Suppressor macrophage treated with lipopolysaccharide for 4 hours (primary cell): Measurements from ENCODE around the gene PDE4C.
A peak's percentile ranks its signal among the peaks of the same experiment; 100 is the strongest.

Source experiments
- DNase-seq: peaks from one replicate; pipeline ENCODE4 v3.0.0-alpha.2; 2020

PDE4C gene

GRCh38 chr19:18254546-18255503 lies 28.6 kb upstream of the PDE4C start:
- DNase-seq, result no peak

DNA sequence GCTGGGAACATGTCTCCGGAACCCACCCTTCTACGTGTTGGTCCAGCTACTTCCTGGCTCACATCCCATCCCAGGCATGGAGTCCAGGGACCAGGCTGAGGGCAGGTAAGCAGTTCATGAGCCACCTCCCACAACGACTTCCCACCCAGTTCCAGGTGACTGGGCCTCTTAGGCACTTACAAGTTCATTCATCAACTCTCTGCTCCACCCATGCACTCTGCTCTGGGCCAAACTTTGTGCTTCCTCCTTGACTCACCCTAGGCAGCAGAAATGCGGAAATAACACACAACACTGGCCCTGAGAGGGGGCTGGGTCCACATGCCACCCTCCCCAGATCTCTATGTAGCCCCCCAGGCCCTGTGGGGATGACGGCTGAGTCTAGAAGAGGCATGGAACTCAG lies 27.5 kb upstream of the PDE4C start:
- DNase-seq, result no peak

DNA sequence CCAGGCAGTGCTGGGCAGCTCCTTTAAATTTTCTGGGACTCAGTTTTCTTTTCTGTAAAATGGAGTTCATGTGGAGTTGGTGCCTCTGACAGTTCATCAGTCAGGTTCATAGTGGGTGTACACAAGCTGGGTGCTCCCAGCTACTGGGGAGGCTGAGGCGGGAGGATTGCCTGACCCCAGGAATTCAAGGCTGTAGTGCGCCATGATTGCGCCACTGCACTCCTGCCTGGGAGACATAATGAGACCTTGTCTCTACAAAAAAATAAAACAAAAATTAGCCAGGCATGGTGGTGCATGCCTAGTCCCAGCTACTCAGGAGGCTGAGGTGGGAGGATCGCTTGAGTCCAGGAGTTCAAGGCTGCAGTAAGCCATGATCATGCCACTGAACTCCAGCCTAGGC lies 26.9 kb upstream of the PDE4C start:
- DNase-seq, result no peak

- no peak for DNase-seq
Observed at GRCh38 chr19:18252370-18252717, 26.1 kb upstream of the PDE4C start.

- DNase-seq, result peak; percentile 84
Observed at GRCh38 chr19:18251587-18252369, 25.5 kb upstream of the PDE4C start.

DNA sequence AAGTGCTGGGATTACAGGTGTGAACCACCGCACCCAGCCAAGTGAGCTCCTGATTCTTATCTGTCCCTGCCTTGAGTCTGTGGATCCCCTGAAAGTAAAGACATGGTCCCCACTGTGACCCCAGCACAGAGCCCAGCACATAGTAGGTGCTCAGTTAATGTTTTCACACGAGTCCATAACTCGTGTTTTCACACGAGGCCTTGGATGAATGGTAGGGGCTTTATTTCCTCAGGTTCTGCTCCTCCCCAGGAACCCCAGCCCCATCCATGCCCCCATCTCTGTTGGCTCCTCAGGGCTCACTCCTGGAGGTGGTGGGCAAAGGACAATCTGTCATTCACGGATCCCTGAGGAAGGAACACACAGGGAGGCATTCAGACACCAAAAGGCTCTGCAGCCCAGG lies 23.6 kb upstream of the PDE4C start:
- DNase-seq, result no peak

GRCh38 chr19:18245297-18245696 lies 19.1 kb upstream of the PDE4C start:
- no peak for DNase-seq

DNA sequence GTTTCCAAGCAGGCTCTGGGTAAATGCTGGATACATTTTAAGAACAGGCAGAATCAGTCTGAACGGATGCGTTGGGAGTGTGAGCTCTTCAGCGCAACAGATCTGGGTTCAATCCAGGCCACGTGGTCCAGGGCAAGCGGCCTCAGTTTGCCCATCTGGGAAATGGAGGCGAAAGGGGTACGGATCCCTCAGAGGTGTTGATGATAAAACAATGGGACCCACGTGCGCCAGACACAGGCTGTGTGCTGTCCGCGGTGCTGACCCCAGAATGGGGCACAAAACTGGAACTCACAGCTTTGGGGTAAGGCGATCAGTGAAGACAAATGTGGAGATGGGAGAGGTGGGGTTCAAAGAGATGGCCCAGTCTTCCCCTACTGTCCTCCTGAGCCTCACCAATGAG lies 13.1 kb upstream of the PDE4C start:
- DNase-seq, result no peak

DNA sequence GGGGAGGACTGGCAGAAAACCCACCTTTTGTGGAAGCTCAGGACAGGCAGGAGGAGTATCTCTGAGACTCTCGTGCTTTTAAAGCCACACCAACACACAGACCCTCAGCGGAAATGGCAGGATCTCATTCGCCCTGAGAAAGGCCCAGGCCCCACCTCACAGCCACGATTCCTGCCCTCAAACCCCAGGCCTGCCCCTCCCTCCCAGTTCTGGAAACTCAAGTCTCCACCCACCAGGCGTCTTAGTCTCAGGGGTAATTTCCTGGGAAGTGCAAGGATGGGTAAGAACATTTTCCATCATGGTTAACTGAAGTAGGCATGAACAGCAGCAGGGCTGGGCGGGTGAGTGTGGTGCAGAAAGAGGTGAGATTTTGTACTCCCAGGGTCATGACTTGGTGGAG lies 8.0 kb upstream of the PDE4C start:
- no peak for DNase-seq

- peak; percentile 42 for DNase-seq
Observed at GRCh38 chr19:18233224-18233825, 7.1 kb upstream of the PDE4C start.

- no peak for DNase-seq
Observed at GRCh38 chr19:18232540-18233223, 6.4 kb upstream of the PDE4C start.

DNA sequence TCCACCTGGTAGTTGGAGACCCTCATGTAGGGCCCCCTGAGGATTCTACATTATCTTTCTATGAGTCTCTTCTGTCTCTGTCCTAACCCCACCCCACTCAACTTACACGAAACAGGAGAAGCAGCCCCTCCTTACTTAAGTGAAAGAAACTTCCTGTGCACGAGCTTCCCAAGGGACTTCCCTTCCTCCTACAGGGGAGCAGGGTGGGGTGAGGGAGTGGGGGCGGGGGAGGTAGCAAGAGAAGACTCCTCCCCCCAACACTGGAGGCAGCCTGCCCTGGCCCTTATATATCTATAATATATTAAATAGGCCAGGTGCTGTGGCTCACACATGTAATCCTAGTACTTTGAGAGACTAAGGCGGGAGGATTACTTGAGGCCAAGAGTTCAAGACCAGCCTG lies 5.5 kb upstream of the PDE4C start:
- peak; percentile 31 for DNase-seq

- peak; percentile 62 for DNase-seq
Observed at GRCh38 chr19:18230941-18231734, 4.9 kb upstream of the PDE4C start.

GRCh38 chr19:18229915-18230314 lies 3.7 kb upstream of the PDE4C start:
- DNase-seq, result no peak

DNA sequence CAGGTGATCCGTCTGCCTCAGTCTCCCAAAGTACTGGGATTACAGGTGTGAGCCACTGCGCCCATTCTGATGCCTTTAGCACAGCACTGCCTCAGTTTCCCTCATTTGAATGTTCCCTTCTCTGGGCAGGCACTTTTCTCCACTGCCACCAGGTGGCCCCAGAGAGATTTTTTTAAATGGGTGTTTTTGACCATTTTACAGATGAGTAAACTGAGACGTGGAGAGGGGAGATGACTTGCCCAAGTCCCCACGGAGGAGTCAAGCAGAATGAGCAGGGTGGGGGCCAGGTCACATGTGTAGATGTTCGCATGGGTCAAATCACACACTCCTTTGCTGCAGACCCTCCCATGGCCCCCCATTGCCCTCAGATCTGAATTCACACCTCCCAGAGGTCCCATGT lies 3.2 kb upstream of the PDE4C start:
- DNase-seq, result no peak

GRCh38 chr19:18227781-18228271 lies 1.6 kb upstream of the PDE4C start:
- no peak for DNase-seq

DNA sequence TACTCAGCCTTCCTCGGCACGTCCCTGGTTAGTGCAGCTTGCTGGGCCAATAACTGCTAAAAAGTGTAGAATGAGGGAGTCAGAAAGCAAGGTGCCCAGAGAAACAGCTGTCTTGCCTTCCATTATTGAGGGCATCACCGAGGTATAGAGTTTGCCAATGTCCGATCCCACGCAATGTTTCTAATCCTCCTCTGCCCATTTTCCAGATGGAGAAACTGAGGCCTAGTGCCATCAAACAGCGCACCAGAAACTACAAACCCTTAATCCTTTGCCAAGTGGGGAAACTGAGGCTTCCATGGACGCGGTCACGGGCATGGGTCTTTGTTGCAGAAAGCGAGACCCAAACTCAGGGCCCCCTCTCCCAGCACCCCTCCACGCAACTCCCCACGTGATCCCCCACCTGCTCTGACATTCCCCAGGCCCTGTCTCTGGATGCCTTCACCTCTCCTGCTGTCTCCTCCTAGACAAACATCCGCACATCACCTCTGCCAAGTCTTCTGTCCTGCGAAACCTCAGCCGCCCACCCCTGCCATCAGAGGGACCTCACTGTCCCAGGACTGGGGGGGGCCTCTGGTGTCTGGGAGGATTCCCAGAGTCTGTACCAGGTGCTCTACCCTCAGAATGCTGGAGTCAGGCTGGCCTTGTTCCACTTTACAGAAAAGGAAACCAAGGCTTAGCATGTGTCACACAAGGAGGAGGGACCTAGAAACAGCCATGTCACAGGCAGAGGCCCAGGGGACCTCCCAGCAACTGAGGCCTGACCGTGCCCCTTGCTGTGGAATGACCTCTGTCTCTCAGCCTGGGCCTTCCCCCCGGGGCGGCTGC lies 930 bp upstream of the PDE4C start:
- no peak for DNase-seq

- no peak for DNase-seq
Observed at GRCh38 chr19:18225355-18225701, 910 bp downstream of the PDE4C start.

- peak; percentile 99 for DNase-seq
Observed at GRCh38 chr19:18224525-18225354, 1.5 kb downstream of the PDE4C start.

DNA sequence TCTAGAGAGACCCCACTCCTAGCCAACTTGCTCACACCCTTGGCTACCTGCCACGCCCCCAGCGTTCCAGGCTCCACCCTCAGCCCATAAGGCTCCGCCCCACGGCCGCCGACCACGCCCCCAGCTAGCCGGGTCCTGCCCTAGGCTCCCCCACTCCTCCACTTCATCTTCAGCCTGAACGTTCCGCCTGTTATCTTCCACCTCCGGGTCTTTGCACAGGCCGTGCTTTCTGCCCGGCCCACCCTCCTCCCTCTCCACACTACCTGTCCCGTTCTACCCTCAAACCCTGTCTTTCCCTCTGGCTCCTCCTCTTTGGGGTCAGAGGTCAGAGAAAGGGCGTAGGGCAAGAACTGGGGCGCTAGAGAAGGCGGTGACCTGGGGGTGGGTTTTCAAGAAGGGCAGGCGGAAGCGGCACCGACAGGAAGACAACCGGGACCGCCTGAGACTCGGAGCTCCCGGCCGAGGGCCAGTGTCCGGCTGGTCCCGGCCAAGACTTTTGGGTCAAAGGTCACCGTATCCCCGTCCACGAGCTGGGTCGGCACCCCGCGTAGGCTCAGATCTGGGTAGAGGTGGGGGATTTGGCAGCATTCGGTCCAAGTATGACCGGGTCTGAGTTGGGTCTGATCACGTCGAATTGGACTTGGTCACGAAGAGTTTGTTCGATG lies 2.2 kb downstream of the PDE4C start:
- peak; percentile 34 for DNase-seq
